PC-9 (cell line): ENCODE data around the gene MYO3B.

ENCODE experiments used
- EZH2 ChIP-seq: fragments of 200-600 bp; sonication (generic); IDR thresholded peaks from 2 replicates; pipeline ENCODE4 v1.8.0; 2017; ENCODE audit warnings: antibody characterized with exemption, low read depth
- TF ChIP-seq, protein P1 (sequence below): fragments of 200-600 bp; sonication (generic); conservative IDR thresholded peaks from 2 replicates; pipeline ENCODE4 v1.6.1; 2017; ENCODE audit warnings: mixed run types, antibody characterized with exemption, mild to moderate bottlenecking, moderate library complexity

DNA sequence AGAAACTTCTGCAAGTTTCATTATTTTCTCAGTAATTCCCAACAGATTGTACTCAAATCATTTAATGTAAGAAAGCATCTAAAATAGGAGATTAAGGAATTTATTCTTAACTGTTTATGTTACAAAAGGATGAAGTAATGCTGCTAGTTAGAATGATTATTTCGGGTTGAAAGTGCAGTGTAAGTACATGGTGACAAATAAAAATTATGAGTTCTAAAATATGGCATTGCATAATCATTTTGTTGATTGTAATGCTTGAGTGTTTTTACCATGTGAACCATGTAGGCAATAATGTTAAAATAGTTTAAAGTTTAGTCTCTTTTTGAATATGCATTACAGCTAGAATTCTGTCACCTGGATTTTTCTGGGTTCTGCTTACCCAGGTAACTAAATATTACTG, 388.2 kb downstream of the MYO3B start:
- TF ChIP-seq, protein P1, sequence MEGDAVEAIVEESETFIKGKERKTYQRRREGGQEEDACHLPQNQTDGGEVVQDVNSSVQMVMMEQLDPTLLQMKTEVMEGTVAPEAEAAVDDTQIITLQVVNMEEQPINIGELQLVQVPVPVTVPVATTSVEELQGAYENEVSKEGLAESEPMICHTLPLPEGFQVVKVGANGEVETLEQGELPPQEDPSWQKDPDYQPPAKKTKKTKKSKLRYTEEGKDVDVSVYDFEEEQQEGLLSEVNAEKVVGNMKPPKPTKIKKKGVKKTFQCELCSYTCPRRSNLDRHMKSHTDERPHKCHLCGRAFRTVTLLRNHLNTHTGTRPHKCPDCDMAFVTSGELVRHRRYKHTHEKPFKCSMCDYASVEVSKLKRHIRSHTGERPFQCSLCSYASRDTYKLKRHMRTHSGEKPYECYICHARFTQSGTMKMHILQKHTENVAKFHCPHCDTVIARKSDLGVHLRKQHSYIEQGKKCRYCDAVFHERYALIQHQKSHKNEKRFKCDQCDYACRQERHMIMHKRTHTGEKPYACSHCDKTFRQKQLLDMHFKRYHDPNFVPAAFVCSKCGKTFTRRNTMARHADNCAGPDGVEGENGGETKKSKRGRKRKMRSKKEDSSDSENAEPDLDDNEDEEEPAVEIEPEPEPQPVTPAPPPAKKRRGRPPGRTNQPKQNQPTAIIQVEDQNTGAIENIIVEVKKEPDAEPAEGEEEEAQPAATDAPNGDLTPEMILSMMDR: no peak
- no peak for TF ChIP-seq EZH2
